Measurements from ENCODE around the gene RAP1GAP2.

The RAP1GAP2 gene

DNA sequence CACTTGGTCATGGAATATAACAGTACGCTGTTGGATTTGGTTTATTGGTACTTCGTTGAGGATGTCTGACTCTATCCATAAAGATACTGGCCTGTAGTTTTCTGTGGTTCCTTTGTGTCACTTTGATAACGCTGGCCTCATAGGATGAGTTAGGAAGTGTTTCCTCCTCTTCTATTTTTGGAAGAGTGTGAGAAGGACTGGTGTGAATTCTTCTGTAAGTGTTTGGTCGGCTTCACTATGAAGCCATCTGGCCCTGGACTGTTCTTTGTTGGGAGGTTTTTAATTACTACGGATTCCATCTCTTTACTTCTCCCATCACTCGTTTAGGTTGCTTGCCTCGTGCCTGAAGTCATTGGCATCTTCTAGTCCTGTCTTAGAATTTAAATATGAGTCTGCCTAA lies 149.9 kb downstream of the RAP1GAP2 start:
- no peak for DNase-seq (ENCODE audit: low read depth in 2 of 2)

GRCh38 chr17:2947588-2947950 lies 151.3 kb downstream of the RAP1GAP2 start:
- no peak for DNase-seq (ENCODE audit: low read depth in 2 of 2)

DNA sequence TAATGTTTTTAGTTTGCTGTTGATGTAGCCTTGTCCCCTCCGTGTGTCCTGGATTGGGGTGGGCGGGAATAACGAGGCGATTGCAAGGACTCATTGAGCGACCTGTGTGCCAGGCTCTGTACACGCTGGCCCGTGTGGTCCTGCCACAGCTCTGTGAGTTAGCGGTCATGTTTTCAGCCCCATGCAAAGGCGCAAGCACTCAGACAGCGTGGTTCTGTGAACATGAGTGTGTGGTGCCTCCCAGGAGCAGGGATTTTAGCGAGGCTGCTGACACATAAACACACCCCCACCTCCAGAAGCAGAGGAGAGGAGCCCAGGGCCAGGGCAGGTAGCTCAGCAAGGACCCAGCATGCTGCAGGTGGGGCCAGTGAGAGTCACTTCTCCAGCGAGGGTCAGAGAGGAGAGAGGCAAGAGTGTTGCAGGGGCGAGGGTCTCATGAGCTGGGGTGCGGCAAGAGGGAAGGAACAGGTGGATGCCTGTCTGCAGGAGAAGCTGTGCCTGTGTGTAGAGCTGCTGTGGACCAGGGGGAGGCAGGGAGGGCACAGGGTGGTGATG lies 151.8 kb downstream of the RAP1GAP2 start:
- no peak for DNase-seq (ENCODE audit: low read depth in 2 of 2)

GRCh38 chr17:2948721-2949468 lies 152.7 kb downstream of the RAP1GAP2 start:
- no peak for DNase-seq (ENCODE audit: low read depth in 2 of 2)

- DNase-seq (ENCODE audit: low read depth in 2 of 2) = no peak
These were observed 153.3 kb downstream of the RAP1GAP2 start for GRCh38 chr17:2949469-2950044.

DNA sequence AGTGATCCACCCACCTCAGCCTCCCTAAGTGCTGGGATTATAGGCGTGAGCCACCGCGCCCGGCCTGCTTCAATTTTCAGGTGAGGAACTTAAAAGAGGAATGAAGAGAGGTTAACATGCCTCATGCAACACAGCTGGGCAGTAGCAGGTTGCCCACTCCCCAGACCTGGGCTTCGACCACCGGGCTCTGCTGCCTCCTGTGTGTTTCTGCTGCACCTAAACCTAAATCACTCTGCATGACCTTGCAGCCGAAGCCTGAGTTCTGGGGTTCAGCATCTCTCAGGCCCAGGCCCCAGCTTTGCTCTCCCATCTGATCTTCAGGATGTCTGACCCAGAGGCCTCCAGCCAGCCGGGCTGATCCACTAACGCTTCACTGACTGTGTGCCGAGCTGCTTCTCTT lies 154.6 kb downstream of the RAP1GAP2 start:
- no peak for DNase-seq (ENCODE audit: low read depth in 2 of 2)

DNA sequence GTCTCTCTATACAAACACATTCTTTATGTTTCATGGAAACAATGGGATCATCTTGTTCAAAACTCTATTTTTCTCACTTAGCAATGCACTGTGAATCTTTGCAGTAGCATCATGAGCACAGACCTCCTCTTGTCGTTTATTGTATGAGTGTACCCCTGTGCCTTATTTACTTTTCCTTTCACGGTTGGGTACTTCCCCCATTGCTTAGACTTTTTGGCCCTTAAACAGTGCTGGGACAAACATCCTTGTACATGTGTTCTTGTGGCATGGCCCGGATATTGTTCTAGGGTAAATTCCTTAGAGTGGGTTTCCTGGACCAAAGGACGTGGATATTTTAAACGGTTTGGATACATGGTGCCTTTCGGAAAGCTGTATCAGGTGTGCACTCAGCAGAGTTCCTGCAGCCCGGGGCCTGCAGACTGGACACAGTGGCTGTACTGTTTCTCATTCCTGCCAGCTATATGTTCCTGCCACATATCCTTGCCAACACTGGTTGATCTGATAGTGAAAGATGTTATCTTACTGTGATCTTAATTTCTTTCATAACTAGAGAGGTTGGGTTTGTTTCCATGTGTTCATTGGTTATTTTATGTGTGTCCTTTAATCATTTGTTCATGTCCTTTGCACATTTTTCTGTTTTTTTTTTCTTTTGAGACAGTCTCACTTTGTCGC lies 156.1 kb downstream of the RAP1GAP2 start:
- no peak for DNase-seq (ENCODE audit: low read depth in 2 of 2)

DNA sequence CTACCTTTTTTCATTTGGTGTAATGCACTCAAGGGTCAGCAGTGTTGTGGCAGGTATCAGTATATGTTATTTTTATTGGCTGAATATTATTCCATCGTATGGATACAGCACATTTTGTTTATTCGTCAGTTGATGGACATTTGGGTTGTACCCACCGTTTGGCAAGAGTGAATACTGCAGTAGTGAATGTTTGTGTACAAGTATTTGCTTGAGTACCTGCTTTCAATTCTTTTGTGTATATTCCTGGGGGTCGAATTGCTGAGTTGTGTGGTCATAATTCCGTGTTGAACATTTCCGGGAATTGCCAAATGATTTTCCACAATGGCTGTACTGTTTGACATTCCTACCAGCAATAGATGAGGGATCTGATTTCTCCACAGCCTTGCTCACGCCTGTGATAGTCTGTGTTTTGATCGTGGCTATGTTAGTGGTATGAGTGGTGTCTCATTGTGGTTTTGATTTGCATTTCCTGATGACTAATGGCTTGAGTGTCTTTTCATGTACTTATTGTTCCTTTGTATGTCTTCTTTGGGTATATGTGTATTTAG lies 158.7 kb downstream of the RAP1GAP2 start:
- DNase-seq (ENCODE audit: low read depth in 2 of 2) = no peak

DNA sequence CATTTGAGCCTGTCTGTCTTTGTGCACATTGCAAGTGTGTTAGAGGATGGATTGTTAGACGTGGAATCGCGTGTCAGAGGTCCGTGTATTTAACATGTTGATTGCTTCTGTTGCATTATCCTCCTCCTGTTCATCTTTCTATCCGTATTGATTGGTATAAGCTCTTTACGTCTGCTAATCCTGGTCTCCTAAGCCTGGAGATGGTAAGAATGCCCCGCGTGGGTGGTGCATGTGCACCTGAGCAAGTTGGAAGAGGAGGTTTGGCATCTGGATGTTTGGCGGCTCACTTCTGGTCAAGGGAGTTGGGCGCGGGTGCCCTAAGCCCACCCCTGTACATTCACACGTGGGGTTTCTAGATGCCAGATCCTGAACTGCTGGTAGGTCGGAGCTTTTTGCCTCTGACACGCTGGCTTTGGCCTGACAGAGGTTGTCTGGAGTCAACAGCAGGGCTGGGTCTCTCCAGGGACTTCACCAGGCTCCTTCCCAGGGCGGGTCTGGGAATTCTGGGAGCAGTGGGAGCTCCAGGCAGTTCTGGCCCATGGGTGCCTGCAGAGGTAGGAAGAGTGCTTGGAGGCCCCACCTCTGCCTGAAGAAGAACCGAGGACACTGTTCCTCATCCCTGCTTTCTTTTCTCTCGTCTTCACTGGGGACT lies 159.8 kb downstream of the RAP1GAP2 start:
- DNase-seq (ENCODE audit: low read depth in 2 of 2) = no peak

DNA sequence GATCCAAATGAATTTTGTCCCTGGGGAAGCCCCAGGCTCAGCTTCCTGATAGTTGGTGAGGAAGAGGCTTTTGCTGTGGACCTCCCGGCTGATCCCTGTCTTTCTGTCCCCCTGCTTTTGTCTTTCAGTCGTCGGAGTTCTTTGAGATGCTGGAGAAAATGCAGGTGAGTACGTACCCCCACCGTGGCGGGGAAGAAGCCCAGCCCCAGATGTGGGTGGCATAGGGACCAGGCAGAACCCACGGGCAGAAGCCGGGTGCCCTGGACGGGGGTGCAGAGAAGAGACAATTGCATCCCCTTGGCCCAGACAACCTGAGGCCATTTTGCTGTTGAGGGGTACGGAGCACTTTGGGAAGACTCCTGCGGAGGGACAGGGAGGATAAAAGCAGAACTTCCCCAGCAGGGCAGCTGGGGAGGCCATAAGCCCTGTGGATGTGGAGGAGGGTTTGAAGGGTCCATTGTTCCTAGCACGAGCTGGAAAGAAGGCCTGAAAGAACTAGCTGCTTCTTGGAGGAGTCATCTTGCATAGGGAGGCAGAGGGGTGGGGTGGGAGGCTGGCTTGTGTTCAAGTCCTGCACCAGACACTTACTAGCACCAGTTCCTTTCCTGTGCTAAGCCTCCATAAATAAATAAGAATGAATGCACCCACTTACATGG lies 161.5 kb downstream of the RAP1GAP2 start:
- DNase-seq (ENCODE audit: low read depth in 2 of 2) = no peak

DNA sequence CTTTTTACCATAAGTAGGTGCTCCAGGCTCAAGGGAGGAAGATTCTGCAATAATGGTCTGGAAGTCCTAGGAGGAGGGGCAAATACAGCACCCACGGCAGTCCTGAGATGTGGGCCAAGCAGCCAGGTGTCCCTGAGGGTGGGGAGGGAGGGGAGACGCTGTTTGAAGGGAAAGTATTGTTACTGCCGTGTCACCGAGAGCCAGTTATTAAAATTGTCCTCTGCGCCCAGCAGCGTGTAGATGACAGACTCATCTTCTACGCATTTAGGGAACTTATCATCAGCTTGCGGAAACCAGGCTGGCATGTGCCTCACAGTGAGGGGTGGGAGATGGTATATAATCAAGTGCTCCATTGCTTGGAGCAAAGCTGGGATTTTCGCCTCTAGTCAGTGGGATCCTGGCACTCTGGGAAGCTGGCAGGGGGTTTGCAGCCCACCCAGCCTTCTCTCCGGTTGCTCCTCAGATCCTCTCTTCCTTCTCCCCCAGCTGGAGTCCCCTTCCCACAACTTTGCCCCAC lies 162.5 kb downstream of the RAP1GAP2 start:
- DNase-seq (ENCODE audit: low read depth in 2 of 2) = no peak

- DNase-seq (ENCODE audit: low read depth in 2 of 2) = no peak
These were observed 163.3 kb downstream of the RAP1GAP2 start for GRCh38 chr17:2959371-2960130.

- DNase-seq (ENCODE audit: low read depth in 2 of 2) = no peak
These were observed 165.2 kb downstream of the RAP1GAP2 start for GRCh38 chr17:2961446-2961845.

- no peak for DNase-seq (ENCODE audit: low read depth in 2 of 2)
These were observed 166.0 kb downstream of the RAP1GAP2 start for GRCh38 chr17:2962236-2962635.

DNA sequence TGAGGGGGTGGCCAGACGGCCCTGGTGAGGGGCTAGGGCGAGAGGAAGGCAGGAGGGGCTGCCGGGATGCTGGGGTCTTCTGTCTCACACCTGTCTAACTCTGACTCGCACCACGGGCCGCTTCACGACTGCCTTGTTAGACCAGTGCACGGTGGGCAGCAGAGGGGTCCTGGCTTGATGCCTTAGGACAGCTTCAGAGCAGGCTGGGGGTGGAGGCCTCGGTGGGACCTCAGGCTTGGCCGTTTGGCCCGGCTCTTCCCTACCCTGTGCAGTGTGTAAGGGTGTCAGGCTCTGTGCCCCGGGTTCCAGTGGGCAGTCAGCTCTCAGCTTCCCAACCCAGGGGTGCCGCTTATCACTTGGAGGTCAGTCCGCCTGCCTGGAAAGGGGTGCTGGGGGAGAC lies 166.5 kb downstream of the RAP1GAP2 start:
- DNase-seq (ENCODE audit: low read depth in 2 of 2) = no peak

- no peak for DNase-seq (ENCODE audit: low read depth in 2 of 2)
These were observed 167.2 kb downstream of the RAP1GAP2 start for GRCh38 chr17:2963332-2964027.

- DNase-seq (ENCODE audit: low read depth in 2 of 2) = no peak
These were observed 167.8 kb downstream of the RAP1GAP2 start for GRCh38 chr17:2964028-2964356.

DNA sequence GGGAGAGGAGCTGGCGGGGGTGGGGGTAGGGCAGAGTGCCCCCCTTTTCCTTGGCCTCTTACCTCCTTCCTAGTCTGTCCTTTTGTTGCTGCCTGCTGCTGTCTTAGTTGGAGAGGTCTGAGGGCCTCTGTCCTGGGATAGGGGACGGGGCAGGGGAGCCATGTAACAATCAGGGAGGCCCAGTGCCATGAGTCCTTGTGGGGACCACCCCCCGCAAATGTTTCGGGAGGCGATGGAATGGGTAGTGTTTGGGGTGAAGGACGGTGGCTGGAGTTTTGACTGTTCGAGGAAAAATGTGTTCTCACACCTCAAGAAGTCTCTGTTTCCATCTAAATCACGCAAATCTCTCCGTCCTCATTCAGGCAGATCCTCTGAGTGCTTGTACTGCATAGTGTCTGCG lies 168.1 kb downstream of the RAP1GAP2 start:
- no peak for DNase-seq (ENCODE audit: low read depth in 2 of 2)

DNA sequence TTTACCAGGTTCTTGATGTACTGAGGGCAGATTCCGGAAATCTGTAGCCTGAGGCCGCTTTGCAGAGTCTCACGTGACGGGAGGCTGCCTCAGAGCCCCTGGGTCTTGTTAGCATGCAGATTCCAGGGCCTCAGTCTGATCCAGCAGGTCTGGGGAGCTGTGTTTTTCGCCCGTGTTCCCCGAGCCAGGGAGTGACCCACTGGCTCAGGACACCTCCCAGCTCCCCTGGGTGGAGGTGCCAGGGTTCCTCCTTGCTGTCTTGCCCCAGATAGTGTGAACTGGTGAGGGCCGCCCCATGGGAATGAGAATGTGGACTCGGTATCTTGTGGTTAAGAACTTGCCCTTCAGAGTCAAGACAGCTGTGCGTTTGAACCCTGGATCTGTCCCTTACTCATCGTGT lies 168.6 kb downstream of the RAP1GAP2 start:
- no peak for DNase-seq (ENCODE audit: low read depth in 2 of 2)
